HEK293 (cell line): ENCODE results near the gene VRK3.

Experiments used
- CTCF ChIA-PET: fragments of 350-600 bp; formaldehyde crosslinking; extraction: SDS; loops from one replicate; lab custom pipeline; 2021; ENCODE audit warnings: antibody characterized with exemption; lab: Yijun Ruan, JAX
- POLR2A ChIA-PET: fragments of 300-600 bp; formaldehyde crosslinking; extraction: SDS; loops from one replicate; lab custom pipeline; 2020; ENCODE audit warnings: antibody characterized with exemption, inconsistent platforms; lab: Yijun Ruan, JAX
- H3K27ac ChIP-seq: fragments of 200-500 bp; sonication (Bioruptor generic); 2 replicates; pipeline ENCODE4 v1.5.1; 2014; ENCODE audit warnings: low read depth, low read length, control low read depth, inconsistent platforms; ENCODE audit errors: extremely low read depth
- H3K36me3 ChIP-seq, 2 experiments: fragments of 200-500 bp in 1 of 2; sonication (Bioruptor generic) in 1 of 2; 1 replicate in 1 of 2; 2 replicates in 1 of 2; pipeline ENCODE4 v1.5.1; 2014 to 2017; ENCODE audit warnings: inconsistent platforms in 2 of 2, low read length in 2 of 2; ENCODE audit not compliant: control insufficient read depth in 2 of 2, insufficient read depth in 1 of 2
- H3K4me1 ChIP-seq: fragments of 200-500 bp; sonication (Bioruptor generic); 2 replicates; pipeline ENCODE4 v1.5.1; 2014; ENCODE audit warnings: mild to moderate bottlenecking, low read length, inconsistent platforms; ENCODE audit not compliant: control insufficient read depth, insufficient read depth
- H3K4me3 ChIP-seq: 2 replicates; pipeline ENCODE4 v1.5.1; 2011; ENCODE audit warnings: low read depth, mild to moderate bottlenecking, control low read depth, low read length, moderate library complexity
- H3K9me3 ChIP-seq: fragments of 200-500 bp; sonication (Bioruptor generic); 2 replicates; pipeline ENCODE4 v1.5.1; 2014; ENCODE audit warnings: low read depth, low read length, inconsistent platforms; ENCODE audit not compliant: control insufficient read depth, insufficient read depth
- GFI1B ChIP-seq: fragments of 450-650 bp; formaldehyde crosslinking; IDR thresholded peaks from 2 replicates; pipeline ENCODE4 v1.5.1; 2016; ENCODE audit warnings: missing biosample characterization, missing genetic modification characterization
- SETDB1 ChIP-seq: IDR thresholded peaks from one replicate; pipeline ENCODE4 v1.6.1; 2017; ENCODE audit warnings: mild to moderate bottlenecking, low read length, moderate library complexity, mixed read lengths; ENCODE audit not compliant: insufficient read length
- YY2 ChIP-seq: fragments of 450-650 bp; formaldehyde crosslinking; IDR thresholded peaks from 2 replicates; pipeline ENCODE4 v1.5.1; 2016; ENCODE audit warnings: missing biosample characterization, missing genetic modification characterization
- ZBTB44 ChIP-seq: fragments of 450-650 bp; IDR thresholded peaks from 2 replicates; pipeline ENCODE4 v1.5.1; 2018; ENCODE audit warnings: missing biosample characterization, mild to moderate bottlenecking, missing genetic modification characterization
- ZNF175 ChIP-seq: fragments of 450-650 bp; formaldehyde crosslinking; IDR thresholded peaks from 2 replicates; pipeline ENCODE4 v1.5.1; 2016; ENCODE audit warnings: missing biosample characterization, missing genetic modification characterization
- ZNF335 ChIP-seq: fragments of 450-650 bp; formaldehyde crosslinking; conservative IDR thresholded peaks from 2 replicates; pipeline ENCODE4 v1.5.1; 2016; ENCODE audit warnings: missing biosample characterization, missing genetic modification characterization
- ZNF366 ChIP-seq: fragments of 450-650 bp; formaldehyde crosslinking; conservative IDR thresholded peaks from 2 replicates; pipeline ENCODE4 v1.5.1; 2016; ENCODE audit warnings: missing biosample characterization, missing genetic modification characterization
- ZNF433 ChIP-seq: fragments of 450-650 bp; formaldehyde crosslinking; IDR thresholded peaks from 2 replicates; pipeline ENCODE4 v1.5.1; 2016; ENCODE audit warnings: missing biosample characterization, missing genetic modification characterization, low read depth
- ZNF521 ChIP-seq: fragments of 450-650 bp; formaldehyde crosslinking; IDR thresholded peaks from 2 replicates; pipeline ENCODE4 v1.5.1; 2017; ENCODE audit warnings: missing biosample characterization, mild to moderate bottlenecking, missing genetic modification characterization
- ZNF530 ChIP-seq: fragments of 450-650 bp; formaldehyde crosslinking; IDR thresholded peaks from 2 replicates; pipeline ENCODE4 v1.5.1; 2016; ENCODE audit warnings: low read depth, missing biosample characterization, missing genetic modification characterization
- ZNF548 ChIP-seq: fragments of 450-650 bp; formaldehyde crosslinking; IDR thresholded peaks from 2 replicates; pipeline ENCODE4 v1.5.1; 2016; ENCODE audit warnings: missing biosample characterization, missing genetic modification characterization
- ZNF549 ChIP-seq: fragments of 450-650 bp; IDR thresholded peaks from 2 replicates; pipeline ENCODE4 v1.5.1; 2018; ENCODE audit warnings: missing biosample characterization, missing genetic modification characterization, mild to moderate bottlenecking, inconsistent platforms, moderate library complexity
- ZNF561 ChIP-seq: fragments of 450-650 bp; IDR thresholded peaks from 2 replicates; pipeline ENCODE4 v1.5.1; 2018; ENCODE audit warnings: missing biosample characterization, missing genetic modification characterization, borderline replicate concordance
- ZNF654 ChIP-seq: fragments of 450-650 bp; formaldehyde crosslinking; IDR thresholded peaks from 2 replicates; pipeline ENCODE4 v1.5.1; 2016; ENCODE audit warnings: low read depth, missing biosample characterization, missing genetic modification characterization
- ZNF664 ChIP-seq: fragments of 450-650 bp; formaldehyde crosslinking; IDR thresholded peaks from 2 replicates; pipeline ENCODE4 v1.5.1; 2016; ENCODE audit warnings: missing biosample characterization, missing genetic modification characterization
- ZNF701 ChIP-seq: fragments of 450-650 bp; formaldehyde crosslinking; IDR thresholded peaks from 2 replicates; pipeline ENCODE4 v1.5.1; 2016; ENCODE audit warnings: missing biosample characterization, missing genetic modification characterization
- ZNF785 ChIP-seq: fragments of 450-650 bp; formaldehyde crosslinking; IDR thresholded peaks from 2 replicates; pipeline ENCODE4 v1.5.1; 2016; ENCODE audit warnings: missing biosample characterization, missing genetic modification characterization
- ZNF830 ChIP-seq: fragments of 450-650 bp; IDR thresholded peaks from 2 replicates; pipeline ENCODE4 v1.5.0; 2018; ENCODE audit warnings: missing biosample characterization, missing genetic modification characterization, low read depth, mild to moderate bottlenecking, moderate library complexity
- ZNF837 ChIP-seq: fragments of 450-650 bp; formaldehyde crosslinking; IDR thresholded peaks from 2 replicates; pipeline ENCODE4 v1.5.1; 2016; ENCODE audit warnings: missing biosample characterization, missing genetic modification characterization
- ZNF843 ChIP-seq: fragments of 450-650 bp; formaldehyde crosslinking; IDR thresholded peaks from 2 replicates; pipeline ENCODE4 v1.5.1; 2016; ENCODE audit warnings: missing biosample characterization, missing genetic modification characterization
- TF ChIP-seq, protein P1 (sequence below): fragments of 450-650 bp; formaldehyde crosslinking; IDR thresholded peaks from 2 replicates; pipeline ENCODE4 v1.5.1; 2016; ENCODE audit warnings: missing biosample characterization, missing genetic modification characterization
- TF ChIP-seq, protein P2 (sequence below): fragments of 450-650 bp; formaldehyde crosslinking; IDR thresholded peaks from 2 replicates; pipeline ENCODE4 v1.5.1; 2016; ENCODE audit warnings: missing biosample characterization, missing genetic modification characterization

Gene VRK3

DNA sequence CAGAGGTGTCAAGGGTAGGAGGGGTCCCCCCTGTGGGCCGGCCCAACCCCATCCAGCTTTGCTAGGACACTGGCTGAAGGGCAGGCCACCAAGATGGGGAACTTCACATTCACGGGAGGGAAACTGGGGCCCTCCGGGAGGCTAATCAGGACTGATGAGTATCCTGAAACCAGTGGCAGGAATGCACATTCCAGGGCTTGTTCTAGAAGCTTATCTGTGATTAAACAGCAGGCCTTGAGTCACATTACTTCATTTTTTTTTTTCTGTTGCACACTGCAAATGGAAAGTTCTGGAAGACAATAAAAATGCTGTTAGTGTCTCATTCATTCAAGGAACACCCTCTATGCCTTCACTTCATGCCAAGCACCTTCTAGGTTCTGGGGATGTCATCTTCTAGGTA, 48.7 kb downstream of the VRK3 start (continued):
- TF ChIP-seq, protein P1, sequence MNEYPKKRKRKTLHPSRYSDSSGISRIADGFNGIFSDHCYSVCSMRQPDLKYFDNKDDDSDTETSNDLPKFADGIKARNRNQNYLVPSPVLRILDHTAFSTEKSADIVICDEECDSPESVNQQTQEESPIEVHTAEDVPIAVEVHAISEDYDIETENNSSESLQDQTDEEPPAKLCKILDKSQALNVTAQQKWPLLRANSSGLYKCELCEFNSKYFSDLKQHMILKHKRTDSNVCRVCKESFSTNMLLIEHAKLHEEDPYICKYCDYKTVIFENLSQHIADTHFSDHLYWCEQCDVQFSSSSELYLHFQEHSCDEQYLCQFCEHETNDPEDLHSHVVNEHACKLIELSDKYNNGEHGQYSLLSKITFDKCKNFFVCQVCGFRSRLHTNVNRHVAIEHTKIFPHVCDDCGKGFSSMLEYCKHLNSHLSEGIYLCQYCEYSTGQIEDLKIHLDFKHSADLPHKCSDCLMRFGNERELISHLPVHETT: no peak
- TF ChIP-seq ZNF830 (tag by site-specific recombination): no peak
- TF ChIP-seq ZNF530 (tag by site-specific recombination): no peak
- no peak for TF ChIP-seq ZBTB44 (tag by site-specific recombination)

- CTCF ChIA-PET: interaction anchor here (0.9 kb wide), 1 partner anchor 14 kb away, joined by 5 read pairs; the partner anchor contains the start of gene SIGLEC11
- no peaks in the 10 kb centered on the region for H3K9me3 ChIP-seq
- POLR2A ChIA-PET: interaction anchor here (1.4 kb wide), 1 partner anchor 18 kb away, joined by 4 read pairs; no protein-coding TSS in a partner anchor
- TF ChIP-seq, protein P2, sequence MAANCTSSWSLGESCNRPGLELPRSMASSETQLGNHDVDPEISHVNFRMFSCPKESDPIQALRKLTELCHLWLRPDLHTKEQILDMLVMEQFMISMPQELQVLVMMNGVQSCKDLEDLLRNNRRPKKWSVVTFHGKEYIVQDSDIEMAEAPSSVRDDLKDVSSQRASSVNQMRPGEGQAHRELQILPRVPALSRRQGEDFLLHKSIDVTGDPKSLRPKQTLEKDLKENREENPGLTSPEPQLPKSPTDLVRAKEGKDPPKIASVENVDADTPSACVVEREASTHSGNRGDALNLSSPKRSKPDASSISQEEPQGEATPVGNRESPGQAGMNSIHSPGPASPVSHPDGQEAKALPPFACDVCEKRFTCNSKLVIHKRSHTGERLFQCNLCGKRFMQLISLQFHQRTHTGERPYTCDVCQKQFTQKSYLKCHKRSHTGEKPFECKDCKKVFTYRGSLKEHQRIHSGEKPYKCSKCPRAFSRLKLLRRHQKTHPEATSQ (tag by site-specific recombination): no peak
- TF ChIP-seq GFI1B: no peak
- TF ChIP-seq ZNF561 (tag by site-specific recombination): no peak
- no peak for TF ChIP-seq ZNF335 (tag by site-specific recombination)
- no peak for TF ChIP-seq ZNF521 (tag by site-specific recombination)
- TF ChIP-seq ZNF785 (tag by site-specific recombination): no peak
- TF ChIP-seq ZNF843 (tag by site-specific recombination): no peak
- no peak for TF ChIP-seq ZNF549 (tag by site-specific recombination)
- no peak for TF ChIP-seq SETDB1
- no peak for TF ChIP-seq ZNF837
- TF ChIP-seq ZNF664: no peak
- TF ChIP-seq ZNF366 (tag by site-specific recombination): no peak
- TF ChIP-seq ZNF175: no peak
- no peak for TF ChIP-seq ZNF433 (tag by site-specific recombination)
- no peak for TF ChIP-seq ZNF701
- TF ChIP-seq ZNF548 (tag by site-specific recombination): no peak
- TF ChIP-seq, all 188 proteins: peak for 0
- peaks cover 0 to 20% of the 10 kb centered on the region in 2 experiments; a peak in 2 of 3 replicates for H3K36me3 ChIP-seq
- no peak overlapping the region for H3K27ac ChIP-seq
- no peak overlapping the region for H3K4me3 ChIP-seq
- no peaks in the 10 kb centered on the region for H3K4me1 ChIP-seq
Measured at GRCh38 chr19:49975051-49975450, 50.1 kb downstream of the VRK3 start.

DNA sequence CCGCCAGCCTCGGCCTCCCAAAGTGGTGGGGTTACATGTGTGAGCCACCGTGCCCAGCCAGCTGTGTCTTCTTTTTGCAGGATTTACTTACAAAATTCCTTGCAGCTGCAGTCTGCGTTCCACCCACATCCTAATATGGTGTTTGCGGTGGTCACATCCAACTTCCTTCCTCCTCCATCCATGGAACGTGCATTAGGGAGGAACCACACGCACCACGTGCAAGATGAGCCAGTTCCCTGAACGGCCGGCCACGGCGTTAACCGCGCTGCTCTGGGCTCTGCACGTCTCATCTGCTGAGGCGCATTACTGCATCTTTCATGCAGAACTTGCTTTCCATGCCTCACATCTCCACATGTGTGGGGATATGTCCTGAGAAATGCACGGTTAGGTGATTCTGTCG, 51.2 kb downstream of the VRK3 start:
- H3K27ac ChIP-seq: no peak overlapping the region
- no peaks in the 10 kb centered on the region for H3K9me3 ChIP-seq
- peaks cover 0 to 20% of the 10 kb centered on the region in 2 experiments; a peak in 2 of 3 replicates for H3K36me3 ChIP-seq
- TF ChIP-seq YY2 (no peak), ZNF654 (tag by site-specific recombination) (no peak)
- no peak overlapping the region for H3K4me3 ChIP-seq
- ChIA-PET CTCF (no interaction called here), POLR2A (no interaction called here)
- H3K4me1 ChIP-seq: no peaks in the 10 kb centered on the region
